Hepatocyte (in vitro differentiated cells): ENCODE results near the gene TXN. TPM values are rescaled to one million over a fixed set of nuclear protein-coding genes. Genes with fewer than 3 reads are reported as not detected.

ENCODE experiments used
- DNase-seq: peaks from one replicate; pipeline ENCODE4 v3.0.0-alpha.2; 2016; ENCODE audit warnings: low spot score
- H2AFZ ChIP-seq: fragments of 200-600 bp; sonication (generic); 2 replicates; pipeline ENCODE4 v1.6.0; 2016; ENCODE audit warnings: antibody characterized with exemption, mild to moderate bottlenecking
- H3K27ac ChIP-seq: fragments of 200-600 bp; sonication (generic); 2 replicates; pipeline ENCODE4 v1.5.1; 2016; ENCODE audit warnings: mild to moderate bottlenecking
- H3K27me3 ChIP-seq: fragments of 200-600 bp; sonication (generic); 2 replicates; pipeline ENCODE4 v1.6.1; 2016
- H3K36me3 ChIP-seq: fragments of 200-600 bp; sonication (generic); replicated peaks from 2 replicates; pipeline ENCODE4 v1.5.1; 2016; ENCODE audit warnings: low read depth; ENCODE audit not compliant: insufficient read depth
- H3K4me1 ChIP-seq: fragments of 200-600 bp; sonication (generic); 2 replicates; pipeline ENCODE4 v1.5.1; 2016; ENCODE audit warnings: mild to moderate bottlenecking, moderate library complexity; ENCODE audit not compliant: insufficient read depth
- H3K4me2 ChIP-seq: fragments of 200-600 bp; sonication (generic); 2 replicates; pipeline ENCODE4 v1.6.0; 2016
- H3K4me3 ChIP-seq: fragments of 200-600 bp; sonication (generic); 2 replicates; pipeline ENCODE4 v1.5.1; 2016; ENCODE audit warnings: mild to moderate bottlenecking
- H3K79me2 ChIP-seq: fragments of 200-600 bp; sonication (generic); 2 replicates; pipeline ENCODE4 v1.6.0; 2017; ENCODE audit warnings: mild to moderate bottlenecking
- H3K9me2 ChIP-seq: fragments of 200-600 bp; sonication (generic); replicated peaks from 2 replicates; pipeline ENCODE4 v1.6.0; 2017; ENCODE audit warnings: mild to moderate bottlenecking; ENCODE audit not compliant: insufficient read depth
- H3K9me3 ChIP-seq: fragments of 200-600 bp; sonication (generic); 2 replicates; pipeline ENCODE4 v1.5.1; 2016; ENCODE audit warnings: low read depth, mild to moderate bottlenecking
- H4K20me1 ChIP-seq: fragments of 200-600 bp; sonication (generic); 2 replicates; pipeline ENCODE4 v1.6.0; 2016; ENCODE audit warnings: mild to moderate bottlenecking; ENCODE audit not compliant: insufficient read depth, poor library complexity, severe bottlenecking
- EZH2 ChIP-seq: fragments of 200-600 bp; sonication (generic); IDR thresholded peaks from 2 replicates; pipeline ENCODE4 v1.6.1; 2016; ENCODE audit warnings: antibody characterized with exemption, mild to moderate bottlenecking, borderline replicate concordance
- EZH2phosphoT487 ChIP-seq: fragments of 200-600 bp; sonication (generic); IDR thresholded peaks from one replicate; pipeline ENCODE4 v1.6.1; 2018; ENCODE audit warnings: antibody characterized with exemption, mild to moderate bottlenecking, low read depth, moderate library complexity; ENCODE audit not compliant: unreplicated experiment, severe bottlenecking
- WGBS: methylation state at CpG from one replicate; pipeline ENCODE4 v1.1.6; 2016; ENCODE audit warnings: low lambda C conversion rate; ENCODE audit errors: missing lambda C conversion rate; 5-methylcytosine and 5-hydroxymethylcytosine counted together
- polyA plus RNA-seq: library from polyadenylated mRNA; unstranded; fragments of >200 nt; fragmentation: Nextera tagmentation; extraction: Ambion mirVana; gene quantifications from 2 replicates; pipeline ENCODE4 v1.2.1, GENCODE V29; 2016
- total RNA-seq: library from RNA; depleted of rRNA; stranded (reverse); fragments of >200 nt; gene quantifications from 2 replicates; pipeline ENCODE4 v1.2.3, GENCODE V29; 2014
- TF ChIP-seq, protein P1 (sequence below): fragments of 200-600 bp; sonication (generic); IDR thresholded peaks from 2 replicates; pipeline ENCODE4 v1.5.1; 2016; ENCODE audit warnings: antibody characterized with exemption, mild to moderate bottlenecking; ENCODE audit not compliant: poor library complexity

The TXN gene
- total and polyA plus RNA-seq, 2 experiments from 2014 or later: 195 to 416 TPM

GRCh38 chr9:110224583-110224982 lies 31.7 kb downstream of the TXN start:
- Histone ChIP-seq H3K4me1 (peaks cover 9% of the 10 kb centered on the region), H3K27me3 (no peaks in the 10 kb centered on the region), H3K9me3 (no peaks in the 10 kb centered on the region), H3K79me2 (no peaks in the 10 kb centered on the region), H2AFZ (no peak overlapping the region), H3K27ac (no peak overlapping the region), H3K36me3 (no peaks in the 10 kb centered on the region), H3K4me2 (no peak overlapping the region), H3K9me2 (no peaks in the 10 kb centered on the region), H3K4me3 (no peak overlapping the region), H4K20me1 (no peaks in the 10 kb centered on the region)
- WGBS: 91% methylated on average over 3 of the region's 3 CpGs
- TF ChIP-seq EZH2 (no peak), EZH2phosphoT487 (no peak)
- TF ChIP-seq, protein P1, sequence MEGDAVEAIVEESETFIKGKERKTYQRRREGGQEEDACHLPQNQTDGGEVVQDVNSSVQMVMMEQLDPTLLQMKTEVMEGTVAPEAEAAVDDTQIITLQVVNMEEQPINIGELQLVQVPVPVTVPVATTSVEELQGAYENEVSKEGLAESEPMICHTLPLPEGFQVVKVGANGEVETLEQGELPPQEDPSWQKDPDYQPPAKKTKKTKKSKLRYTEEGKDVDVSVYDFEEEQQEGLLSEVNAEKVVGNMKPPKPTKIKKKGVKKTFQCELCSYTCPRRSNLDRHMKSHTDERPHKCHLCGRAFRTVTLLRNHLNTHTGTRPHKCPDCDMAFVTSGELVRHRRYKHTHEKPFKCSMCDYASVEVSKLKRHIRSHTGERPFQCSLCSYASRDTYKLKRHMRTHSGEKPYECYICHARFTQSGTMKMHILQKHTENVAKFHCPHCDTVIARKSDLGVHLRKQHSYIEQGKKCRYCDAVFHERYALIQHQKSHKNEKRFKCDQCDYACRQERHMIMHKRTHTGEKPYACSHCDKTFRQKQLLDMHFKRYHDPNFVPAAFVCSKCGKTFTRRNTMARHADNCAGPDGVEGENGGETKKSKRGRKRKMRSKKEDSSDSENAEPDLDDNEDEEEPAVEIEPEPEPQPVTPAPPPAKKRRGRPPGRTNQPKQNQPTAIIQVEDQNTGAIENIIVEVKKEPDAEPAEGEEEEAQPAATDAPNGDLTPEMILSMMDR: no peak
- no peak for DNase-seq

- Histone ChIP-seq H3K4me2 (peak overlapping the region; percentile 42), H3K9me3 (no peaks in the 10 kb centered on the region), H3K27me3 (no peaks in the 10 kb centered on the region), H3K4me3 (no peak overlapping the region), H3K4me1 (peaks cover 9% of the 10 kb centered on the region), H2AFZ (no peak overlapping the region), H4K20me1 (no peaks in the 10 kb centered on the region), H3K9me2 (no peaks in the 10 kb centered on the region), H3K36me3 (no peaks in the 10 kb centered on the region), H3K79me2 (no peaks in the 10 kb centered on the region), H3K27ac (peak overlapping the region; percentile 74)
- 54% methylated on average over 3 of the region's 3 CpGs for WGBS
- DNase-seq: peak; percentile 73
- TF ChIP-seq EZH2 (no peak), EZH2phosphoT487 (no peak)
- TF ChIP-seq, protein P1: no peak
These were observed 35.5 kb downstream of the TXN start for GRCh38 chr9:110220809-110221208.

- peaks cover 9% of the 10 kb centered on the region for H3K4me1 ChIP-seq
- no peaks in the 10 kb centered on the region for H3K36me3 ChIP-seq
These were observed 38.6 kb downstream of the TXN start for GRCh38 chr9:110217656-110218099.

More at GRCh38 chr9:110217656-110218099, 38.6 kb downstream of the TXN start:
- Histone ChIP-seq H3K79me2 (no peaks in the 10 kb centered on the region), H3K4me3 (no peak overlapping the region), H3K9me2 (no peaks in the 10 kb centered on the region), H4K20me1 (no peaks in the 10 kb centered on the region), H3K27ac (no peak overlapping the region), H2AFZ (no peak overlapping the region), H3K9me3 (no peaks in the 10 kb centered on the region), H3K27me3 (no peaks in the 10 kb centered on the region), H3K4me2 (no peak overlapping the region)
- peak; percentile 62 for DNase-seq
- TF ChIP-seq EZH2: no peak
- no peak for TF ChIP-seq EZH2phosphoT487
- TF ChIP-seq, protein P1: peak; percentile 84
- 37% methylated on average over 10 of the region's 10 CpGs for WGBS
